ENCODE measurements around the gene ZBTB32. TPM values are rescaled to one million over a fixed set of nuclear protein-coding genes. Genes with fewer than 3 reads are reported as not detected.
A peak's percentile ranks its signal among the peaks of the same experiment; 100 is the strongest.
"Not testable (repeated sequence)": the region's sequence is repeated elsewhere in the genome, so short reads cannot be mapped to it uniquely, and the experiment has no call there.

Gene ZBTB32, protein sequence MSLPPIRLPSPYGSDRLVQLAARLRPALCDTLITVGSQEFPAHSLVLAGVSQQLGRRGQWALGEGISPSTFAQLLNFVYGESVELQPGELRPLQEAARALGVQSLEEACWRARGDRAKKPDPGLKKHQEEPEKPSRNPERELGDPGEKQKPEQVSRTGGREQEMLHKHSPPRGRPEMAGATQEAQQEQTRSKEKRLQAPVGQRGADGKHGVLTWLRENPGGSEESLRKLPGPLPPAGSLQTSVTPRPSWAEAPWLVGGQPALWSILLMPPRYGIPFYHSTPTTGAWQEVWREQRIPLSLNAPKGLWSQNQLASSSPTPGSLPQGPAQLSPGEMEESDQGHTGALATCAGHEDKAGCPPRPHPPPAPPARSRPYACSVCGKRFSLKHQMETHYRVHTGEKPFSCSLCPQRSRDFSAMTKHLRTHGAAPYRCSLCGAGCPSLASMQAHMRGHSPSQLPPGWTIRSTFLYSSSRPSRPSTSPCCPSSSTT
- not detected in 2 replicates for total RNA-seq (2014; rRNA removed; shearing (Covaris generic))

- DNase-seq (ENCODE audit: low spot score) = no peak
Measured at GRCh38 chr19:35704218-35704617, at the start of gene ZBTB32. TSS of gene ZBTB32 (plus strand) at chr19:35704558. CDS start at chr19:35714627, 10,069 bp downstream.

GRCh38 chr19:35654828-35655227, 49.5 kb upstream of the ZBTB32 start:
- DNase-seq (ENCODE audit: low spot score) = not testable (repeated sequence)

GRCh38 chr19:35655600-35655999, 48.8 kb upstream of the ZBTB32 start:
- no peak for DNase-seq (ENCODE audit: low spot score)

DNA sequence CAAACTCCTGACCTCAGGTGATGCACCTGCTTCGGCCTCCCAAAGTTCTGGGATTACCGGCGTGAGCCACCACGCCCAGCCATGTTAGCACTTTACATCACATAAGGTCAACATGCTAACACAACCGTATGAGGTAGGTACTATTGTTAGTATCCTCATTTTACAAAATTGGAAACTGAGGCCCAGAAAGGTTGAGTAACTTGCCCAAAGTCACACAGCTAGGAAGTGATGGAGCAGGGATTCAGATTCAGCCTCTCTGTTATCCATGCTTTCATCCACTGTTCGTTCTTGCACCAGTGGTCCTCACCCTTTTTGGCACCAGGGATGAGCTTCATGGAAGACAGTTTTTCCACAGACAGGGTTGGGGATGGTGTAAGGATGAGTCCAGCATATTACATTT, 47.7 kb upstream of the ZBTB32 start:
- no peak for DNase-seq (ENCODE audit: low spot score)

- no peak for DNase-seq (ENCODE audit: low spot score)
Measured at GRCh38 chr19:35657904-35658700, 46.3 kb upstream of the ZBTB32 start.

DNA sequence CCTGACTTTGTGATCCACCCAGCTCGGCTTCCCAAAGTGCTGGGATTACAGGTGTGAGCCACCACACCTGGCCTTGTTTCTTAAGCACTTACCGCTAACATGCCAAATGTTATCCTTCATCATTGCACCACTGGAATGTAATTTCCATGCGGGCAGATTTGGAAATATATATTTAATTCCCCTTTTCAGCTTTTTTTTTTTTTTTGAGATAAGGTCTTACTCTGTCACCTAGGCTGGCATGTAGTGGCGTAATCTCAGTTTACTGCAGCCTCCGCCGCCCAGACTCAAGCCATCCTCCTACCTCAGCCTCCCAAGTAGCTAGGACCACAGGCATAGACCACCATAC, 42.4 kb upstream of the ZBTB32 start:
- DNase-seq (ENCODE audit: low spot score) = no peak

GRCh38 chr19:35663981-35664380, 40.4 kb upstream of the ZBTB32 start:
- DNase-seq (ENCODE audit: low spot score) = no peak

DNA sequence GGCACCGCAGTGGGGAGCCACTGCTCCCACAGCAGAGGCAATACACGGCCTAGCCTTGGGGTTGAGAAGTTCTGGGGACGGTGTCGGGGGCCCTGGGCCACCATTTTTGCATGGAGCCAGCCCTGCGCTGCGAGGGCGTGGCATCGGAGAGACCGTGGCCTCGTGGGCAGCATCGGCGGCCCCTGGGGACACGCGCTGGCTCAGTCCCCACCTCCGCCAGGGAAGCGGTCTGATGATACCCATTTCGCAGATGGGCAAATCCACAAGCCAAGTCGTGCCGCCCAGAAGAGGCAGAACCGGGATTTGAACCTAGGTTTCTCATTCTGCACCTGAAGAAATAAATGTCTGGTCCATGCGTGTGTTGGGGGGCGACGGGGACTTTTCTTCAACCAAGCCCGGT, 39.2 kb upstream of the ZBTB32 start:
- no peak for DNase-seq (ENCODE audit: low spot score)

DNA sequence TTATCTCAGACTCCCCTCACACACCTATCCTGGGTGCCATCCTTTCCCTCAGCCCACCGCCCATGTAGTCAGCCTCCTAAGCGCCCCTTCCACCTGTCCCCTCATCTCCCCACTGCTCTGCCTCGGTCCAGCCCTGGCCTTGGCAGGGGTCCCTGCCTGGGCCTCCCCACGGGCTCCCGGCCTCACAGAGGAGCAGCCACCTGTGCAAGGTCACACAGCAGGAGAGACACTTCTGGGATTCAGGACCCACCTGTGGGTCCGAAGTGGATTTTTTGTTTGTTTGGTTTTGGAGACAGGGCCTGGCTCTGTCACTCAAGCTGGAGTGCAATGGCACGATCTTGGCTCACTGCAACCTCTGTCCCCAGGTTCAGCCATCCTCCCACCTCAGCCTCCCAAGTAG, 38.8 kb upstream of the ZBTB32 start:
- no peak for DNase-seq (ENCODE audit: low spot score)

DNA sequence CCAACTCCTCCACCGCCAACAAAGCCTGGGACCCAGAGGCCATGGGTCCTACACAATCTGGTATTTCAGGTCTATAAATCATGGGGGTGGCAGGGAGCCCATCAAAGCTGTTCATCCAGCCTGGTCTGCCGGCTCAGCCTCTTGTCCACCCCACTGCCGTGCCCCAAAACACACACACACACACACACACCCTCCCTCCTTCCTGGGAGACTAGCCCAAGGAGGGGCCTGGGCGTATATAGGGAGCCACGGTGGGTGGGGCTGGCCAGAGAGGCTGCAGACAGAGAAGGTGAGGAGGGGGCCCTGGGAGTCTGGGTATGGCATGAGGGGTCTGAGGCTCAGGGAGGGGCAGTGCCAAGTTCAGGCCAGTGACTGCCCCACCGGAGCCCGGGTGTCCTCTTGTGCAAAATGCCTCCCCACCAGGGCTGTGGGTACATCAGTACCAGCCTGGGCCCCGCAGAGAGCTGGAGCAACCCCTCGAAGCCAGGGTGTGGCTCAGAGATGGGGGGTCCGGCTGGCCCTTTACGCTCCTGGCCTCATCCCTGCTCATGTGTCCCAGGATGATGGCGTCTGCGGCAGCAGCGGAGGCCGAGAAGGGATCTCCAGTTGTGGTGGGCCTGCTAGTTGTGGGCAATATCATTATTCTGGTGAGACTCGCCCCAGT, 38.0 kb upstream of the ZBTB32 start, which contains the start of gene UPK1A:
Gene UPK1A (plus strand): TSS at position 267 of the 663 bp plus-strand sequence. CDS start 296 bp downstream, at position 563.
- no peak for DNase-seq (ENCODE audit: low spot score)

GRCh38 chr19:35669566-35669965, 34.8 kb upstream of the ZBTB32 start:
- no peak for DNase-seq (ENCODE audit: low spot score)

DNA sequence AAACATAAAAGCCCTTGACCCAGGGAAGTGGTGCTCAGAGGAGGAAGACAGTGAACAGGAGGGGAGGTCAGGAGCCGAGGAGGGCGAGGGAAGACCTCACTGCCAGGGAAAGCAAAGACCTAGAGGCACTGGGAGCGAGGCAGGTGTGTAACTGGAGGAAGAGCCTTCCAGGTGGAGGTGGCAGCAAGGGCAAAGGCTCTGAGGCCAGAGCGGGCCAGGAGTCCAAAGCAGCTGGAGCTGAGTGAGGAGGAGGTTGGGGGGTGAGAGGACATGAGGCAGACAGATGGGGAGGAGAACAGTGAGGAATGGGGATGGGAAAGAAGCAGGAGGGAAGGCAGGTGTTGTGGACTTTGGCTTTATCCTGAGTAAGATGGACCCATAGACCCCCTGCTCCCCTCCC, 34.4 kb upstream of the ZBTB32 start:
- no peak for DNase-seq (ENCODE audit: low spot score)

GRCh38 chr19:35670686-35671085, 33.7 kb upstream of the ZBTB32 start:
- DNase-seq (ENCODE audit: low spot score) = no peak

- no peak for DNase-seq (ENCODE audit: low spot score)
Measured at GRCh38 chr19:35671818-35672217, 32.5 kb upstream of the ZBTB32 start.

- no peak for DNase-seq (ENCODE audit: low spot score)
Measured at GRCh38 chr19:35673121-35673804, 31.1 kb upstream of the ZBTB32 start.

DNA sequence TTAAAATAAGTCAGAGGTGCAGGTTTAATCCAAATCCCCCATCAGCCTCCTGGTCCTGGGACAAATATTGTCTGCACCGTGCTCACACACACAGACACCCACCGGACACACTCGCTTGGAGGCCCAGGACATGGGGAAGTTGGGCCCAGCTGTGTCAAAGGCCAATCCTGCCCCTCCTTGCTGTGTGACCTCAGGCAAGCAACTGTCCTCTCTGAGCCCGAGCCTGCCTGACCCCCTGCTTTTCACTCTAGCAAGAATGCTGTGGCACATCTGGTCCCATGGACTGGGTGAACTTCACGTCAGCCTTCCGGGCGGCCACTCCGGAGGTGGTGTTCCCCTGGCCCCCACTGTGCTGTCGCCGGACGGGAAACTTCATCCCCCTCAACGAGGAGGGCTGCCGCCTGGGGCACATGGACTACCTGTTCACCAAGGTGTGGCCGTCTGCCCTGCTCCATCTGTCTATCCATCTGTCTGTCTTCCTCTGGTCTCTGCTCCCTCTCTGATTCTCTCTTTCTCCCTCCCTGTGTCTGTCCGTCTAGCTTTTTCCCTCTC, 28.7 kb upstream of the ZBTB32 start:
- DNase-seq (ENCODE audit: low spot score) = no peak

DNA sequence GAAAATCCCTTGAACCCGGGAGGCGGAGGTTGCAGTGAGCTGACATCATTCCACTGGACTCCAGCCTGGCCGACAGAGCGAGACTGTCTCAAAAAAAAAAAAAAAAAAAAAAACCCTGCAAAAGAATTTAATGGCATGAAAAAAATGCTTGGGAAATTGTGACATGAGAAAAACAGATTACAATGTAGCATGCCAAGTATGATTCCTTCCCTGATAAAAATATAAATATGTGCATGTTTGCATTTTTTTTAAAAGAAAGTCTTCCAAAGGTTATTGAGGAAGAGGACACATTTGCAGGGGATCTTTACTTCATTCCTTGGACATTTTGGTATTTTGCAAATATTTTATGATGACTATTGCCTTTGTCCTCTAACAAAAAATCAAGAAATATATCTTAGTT, 14.5 kb upstream of the ZBTB32 start:
- no peak for DNase-seq (ENCODE audit: low spot score)

DNA sequence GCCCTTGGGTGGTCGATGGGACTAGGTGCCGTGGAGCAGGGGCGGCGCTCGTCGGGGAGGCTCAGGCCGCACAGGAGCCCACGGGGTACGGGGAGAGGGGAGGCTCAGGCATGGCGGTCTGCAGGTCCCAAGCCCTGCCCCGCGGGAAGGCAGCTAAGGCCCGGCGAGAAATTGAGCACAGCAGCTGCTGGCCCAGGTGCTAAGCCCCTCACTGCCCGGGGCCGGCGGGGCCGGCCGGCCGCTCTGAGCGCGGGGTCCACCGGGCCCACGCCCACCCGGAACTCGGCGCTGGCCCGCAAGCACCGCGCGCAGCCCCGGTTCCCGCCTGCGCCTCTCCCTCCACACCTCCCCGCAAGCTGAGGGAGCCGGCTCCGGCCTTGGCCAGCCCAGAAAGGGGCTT, 13.3 kb upstream of the ZBTB32 start:
- not testable (repeated sequence) for DNase-seq (ENCODE audit: low spot score)

- peak; percentile 38 for DNase-seq (ENCODE audit: low spot score)
Measured at GRCh38 chr19:35692010-35692409, 12.3 kb upstream of the ZBTB32 start.

GRCh38 chr19:35693422-35693821, 10.9 kb upstream of the ZBTB32 start:
- DNase-seq (ENCODE audit: low spot score) = no peak
